CD4-positive, alpha-beta T cell treated with Interleukin-1 beta for 1 hour (primary cell): ENCODE results near the gene KIF16B.
"Not testable (repeated sequence)": the region's sequence is repeated elsewhere in the genome, so short reads cannot be mapped to it uniquely, and the experiment has no call there.

Experiments
- DNase-seq, 2 donors: peaks; one replicate each; pipeline ENCODE4 v3.0.0-alpha.2; 2020 to 2022

The KIF16B gene

DNA sequence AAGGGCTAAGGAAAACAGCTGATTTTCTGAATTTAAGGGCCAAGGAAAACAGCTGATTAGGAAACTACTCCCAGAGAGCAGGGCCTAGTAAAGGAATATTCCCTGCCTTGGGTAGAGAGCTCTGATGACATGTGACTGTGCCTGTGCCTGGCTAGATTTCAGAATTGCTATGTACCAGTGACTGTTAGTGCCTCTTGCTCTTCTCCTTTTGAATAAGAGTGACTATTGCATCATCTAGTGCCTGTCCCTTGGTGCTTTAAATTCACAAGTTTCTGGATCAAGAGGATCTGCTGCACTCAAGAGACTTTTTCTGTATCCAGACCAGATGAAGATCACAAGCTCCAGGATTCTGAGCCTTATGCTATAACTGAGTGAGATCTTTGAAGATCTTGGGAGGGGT, 332.9 kb downstream of the KIF16B start:
- no peak for DNase-seq

DNA sequence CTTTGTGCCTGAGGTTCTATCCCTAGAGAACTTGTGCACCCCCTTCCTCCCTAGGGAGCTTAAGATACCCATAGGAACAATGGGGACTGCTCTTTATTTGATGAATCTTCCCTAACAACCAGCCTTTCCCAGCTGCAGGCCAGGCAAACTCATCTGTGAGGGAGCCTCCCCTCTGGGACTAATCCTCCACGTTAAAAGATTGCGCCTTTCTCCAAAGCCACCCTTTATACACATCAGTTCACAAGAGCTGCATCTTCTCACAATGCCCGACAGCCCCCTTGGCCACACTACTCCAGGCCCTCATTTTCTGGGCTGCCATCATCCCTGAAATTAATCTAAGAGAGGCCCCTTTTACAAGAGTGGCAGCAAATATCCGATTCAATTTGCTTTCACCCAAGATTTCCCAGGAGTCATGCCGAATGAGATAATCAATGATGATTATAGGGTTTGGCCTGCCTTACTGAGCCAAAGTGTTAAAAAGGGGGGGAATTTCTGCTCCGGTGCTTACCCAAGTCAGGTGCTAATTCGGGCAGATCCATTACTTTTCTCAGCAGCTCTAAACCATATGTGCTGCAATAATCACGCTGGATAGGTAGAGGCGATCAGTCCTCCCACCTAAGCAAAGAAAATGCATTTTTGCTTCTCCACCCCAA, 336.5 kb downstream of the KIF16B start:
- DNase-seq = no peak

DNA sequence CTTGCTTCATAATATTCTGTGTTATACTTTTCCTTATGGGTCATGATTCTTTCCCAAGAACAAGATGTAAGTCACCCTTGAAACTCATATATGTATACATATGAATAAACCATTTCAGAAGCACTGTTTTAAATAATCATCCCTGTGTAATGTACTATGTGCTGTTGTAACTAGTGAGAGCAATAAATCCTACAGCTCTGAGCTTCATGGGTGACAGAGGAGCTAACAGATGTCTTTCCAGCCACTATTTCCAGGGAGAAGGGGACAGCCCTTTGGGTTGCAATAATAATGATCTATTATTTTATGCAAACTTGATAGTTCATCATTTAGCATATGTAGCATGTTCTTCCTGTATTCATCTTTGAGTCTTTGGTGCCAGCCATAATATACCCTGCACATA, 342.8 kb downstream of the KIF16B start:
- no peak for DNase-seq

DNA sequence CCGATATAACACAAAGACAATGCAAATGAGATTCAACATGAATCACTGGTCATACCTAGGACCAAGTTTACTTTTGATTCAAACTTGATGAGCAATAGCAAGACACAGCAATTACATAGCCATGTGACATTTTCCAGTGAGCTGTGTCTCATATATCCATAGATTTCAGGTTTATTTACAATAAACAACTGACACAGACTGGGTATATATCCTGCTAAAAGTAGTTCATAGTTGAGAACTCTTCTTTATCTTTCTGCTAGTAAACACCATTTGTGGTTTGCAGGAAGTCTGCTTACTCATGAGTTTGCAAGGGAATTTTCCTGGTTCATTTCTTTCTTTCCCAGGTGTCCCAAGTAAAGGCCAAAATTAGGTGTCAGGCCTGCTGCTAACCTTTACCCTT, 343.4 kb downstream of the KIF16B start:
- DNase-seq = no peak

DNA sequence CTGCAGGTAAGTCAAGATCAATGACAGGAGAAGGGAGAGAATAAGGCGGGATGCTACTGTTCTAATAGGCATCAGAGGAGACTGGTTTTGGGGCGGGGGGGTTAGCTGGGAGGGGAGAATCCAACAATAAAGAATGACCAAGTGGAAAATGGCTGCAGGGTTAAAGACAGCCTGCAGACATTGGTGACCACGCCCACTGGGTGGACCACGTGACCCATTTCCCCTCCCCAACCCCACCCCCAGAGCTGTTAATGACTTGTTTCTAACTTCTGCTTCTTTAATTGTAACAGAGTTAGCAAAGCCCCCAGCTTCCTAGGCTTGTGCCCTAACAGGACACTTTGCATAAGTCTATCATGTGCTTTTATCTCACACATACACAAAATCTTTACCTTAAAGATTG, 344.5 kb downstream of the KIF16B start:
- no peak for DNase-seq

DNA sequence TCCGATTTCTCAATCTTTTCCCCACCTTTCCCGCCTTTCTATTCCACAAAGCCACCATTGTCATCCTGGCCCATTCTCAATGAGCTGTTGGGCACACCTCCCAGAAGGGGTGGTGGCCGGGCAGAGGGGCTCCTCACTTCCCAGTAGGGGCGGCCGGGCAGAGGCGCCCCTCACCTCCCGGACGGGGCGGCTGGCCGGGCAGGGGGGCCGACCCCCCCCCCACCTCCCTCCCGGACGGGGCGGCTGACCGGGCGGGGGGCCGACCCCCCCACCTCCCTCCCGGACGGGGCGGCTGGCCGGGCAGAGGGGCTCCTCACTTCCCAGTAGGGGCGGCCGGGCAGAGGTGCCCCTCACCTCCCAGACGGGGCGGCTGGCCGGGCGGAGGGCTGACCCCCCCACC, 346.3 kb downstream of the KIF16B start:
- not testable (repeated sequence) for DNase-seq

DNA sequence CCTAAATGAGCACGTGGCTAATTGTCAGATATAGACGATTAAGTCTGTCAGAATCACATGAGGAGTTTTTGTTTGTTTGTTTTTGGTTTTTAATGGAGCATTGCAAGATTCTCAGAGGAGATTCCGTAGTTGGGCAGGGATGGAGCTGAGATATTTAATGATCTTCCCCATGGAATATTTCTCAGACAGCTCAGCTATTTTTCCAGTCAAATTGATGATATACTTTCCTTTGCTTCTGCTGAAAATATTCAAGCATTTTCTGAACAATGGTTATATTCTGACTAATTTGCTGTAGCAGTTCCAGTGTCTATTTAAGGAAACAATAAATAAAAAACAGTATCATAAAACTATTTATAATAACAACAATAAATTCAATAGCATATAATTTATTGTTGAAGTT, 348.4 kb downstream of the KIF16B start:
- no peak for DNase-seq

DNA sequence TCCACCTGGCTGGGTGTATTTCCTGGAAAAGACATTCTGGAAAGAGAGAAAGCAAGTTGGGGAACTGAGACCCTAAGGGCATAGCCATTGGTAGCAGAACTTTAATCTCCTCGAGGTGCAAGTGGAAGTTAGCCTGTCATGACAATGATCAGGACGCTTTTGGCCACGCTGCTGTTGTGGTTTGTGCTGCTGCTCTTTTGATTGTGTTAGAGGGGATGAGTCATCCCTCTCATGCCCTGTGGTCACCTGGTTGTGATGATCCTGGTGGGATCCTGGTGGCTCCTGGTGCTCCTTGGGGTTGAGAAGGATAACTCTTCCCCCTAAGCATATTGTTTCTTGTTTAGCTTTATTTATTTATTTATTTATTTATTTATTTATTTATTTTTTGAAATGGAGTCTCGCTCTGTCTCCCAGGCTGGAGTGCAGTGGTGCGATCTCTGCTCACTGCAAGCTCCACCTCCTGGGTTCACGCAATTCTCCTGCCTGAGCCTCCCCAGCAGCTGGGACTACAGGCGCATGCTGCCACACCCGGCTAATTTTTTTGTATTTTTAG, 350.3 kb downstream of the KIF16B start:
- DNase-seq = no peak
